ENCODE results near the gene BCAS1.
A peak's percentile ranks its signal among the peaks of the same experiment; 100 is the strongest.
"Not testable (repeated sequence)": the region's sequence is repeated elsewhere in the genome, so short reads cannot be mapped to it uniquely, and the experiment has no call there.

Gene BCAS1

GRCh38 chr20:53934421-53935343 lies 135.7 kb downstream of the BCAS1 start:
- H3K27ac ChIP-seq (ENCODE audit: low read length), result no peak overlapping the region
- H3K79me2 ChIP-seq (ENCODE audit: low read length), result no peaks in the 10 kb centered on the region
- H4K20me1 ChIP-seq (ENCODE audit: insufficient read depth, low read length), result no peaks in the 10 kb centered on the region
- H3K27me3 ChIP-seq (ENCODE audit: low read depth, low read length), result peaks cover 31% of the 10 kb centered on the region
- peaks cover 36% of the 10 kb centered on the region for H3K4me1 ChIP-seq (ENCODE audit: low read length)
- H3K4me3 ChIP-seq (ENCODE audit: low read length), result no peak overlapping the region
- peak overlapping the region; percentile 4; the same call in 1 of the 2 replicates for H3K9ac ChIP-seq (ENCODE audit: low read length)
- TF ChIP-seq, protein P1, sequence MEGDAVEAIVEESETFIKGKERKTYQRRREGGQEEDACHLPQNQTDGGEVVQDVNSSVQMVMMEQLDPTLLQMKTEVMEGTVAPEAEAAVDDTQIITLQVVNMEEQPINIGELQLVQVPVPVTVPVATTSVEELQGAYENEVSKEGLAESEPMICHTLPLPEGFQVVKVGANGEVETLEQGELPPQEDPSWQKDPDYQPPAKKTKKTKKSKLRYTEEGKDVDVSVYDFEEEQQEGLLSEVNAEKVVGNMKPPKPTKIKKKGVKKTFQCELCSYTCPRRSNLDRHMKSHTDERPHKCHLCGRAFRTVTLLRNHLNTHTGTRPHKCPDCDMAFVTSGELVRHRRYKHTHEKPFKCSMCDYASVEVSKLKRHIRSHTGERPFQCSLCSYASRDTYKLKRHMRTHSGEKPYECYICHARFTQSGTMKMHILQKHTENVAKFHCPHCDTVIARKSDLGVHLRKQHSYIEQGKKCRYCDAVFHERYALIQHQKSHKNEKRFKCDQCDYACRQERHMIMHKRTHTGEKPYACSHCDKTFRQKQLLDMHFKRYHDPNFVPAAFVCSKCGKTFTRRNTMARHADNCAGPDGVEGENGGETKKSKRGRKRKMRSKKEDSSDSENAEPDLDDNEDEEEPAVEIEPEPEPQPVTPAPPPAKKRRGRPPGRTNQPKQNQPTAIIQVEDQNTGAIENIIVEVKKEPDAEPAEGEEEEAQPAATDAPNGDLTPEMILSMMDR (IDR thresholded peaks at IDR 0.05; ENCODE audit: low read depth, low read length), result 0 out of 2 replicates have a peak, but pooled peaks have one; percentile 6
- TF ChIP-seq EZH2phosphoT487 (IDR thresholded peaks at IDR 0.05; ENCODE audit: low read depth), result no peak
- no peaks in the 10 kb centered on the region for H3K9me3 ChIP-seq (ENCODE audit: insufficient read depth, low read length)
- H2AFZ ChIP-seq (ENCODE audit: low read depth, low read length), result peak overlapping the region; percentile 24
- H3K4me2 ChIP-seq (ENCODE audit: low read length), result peak overlapping the region; percentile 34
- H3K36me3 ChIP-seq (replicated peaks; ENCODE audit: low read depth, low read length), result no peaks in the 10 kb centered on the region

- H3K79me2 ChIP-seq (ENCODE audit: low read length), result no peaks in the 10 kb centered on the region
- no peak overlapping the region for H3K4me3 ChIP-seq (ENCODE audit: low read length)
- peaks cover 36% of the 10 kb centered on the region for H3K4me1 ChIP-seq (ENCODE audit: low read length)
- no peak overlapping the region for H2AFZ ChIP-seq (ENCODE audit: low read depth, low read length)
- H3K27ac ChIP-seq (ENCODE audit: low read length), result no peak overlapping the region
- no peaks in the 10 kb centered on the region for H3K36me3 ChIP-seq (replicated peaks; ENCODE audit: low read depth, low read length)
- peaks cover 39% of the 10 kb centered on the region for H3K27me3 ChIP-seq (ENCODE audit: low read depth, low read length)
- H4K20me1 ChIP-seq (ENCODE audit: insufficient read depth, low read length), result no peaks in the 10 kb centered on the region
- H3K9ac ChIP-seq (ENCODE audit: low read length), result no peak overlapping the region
- TF ChIP-seq, protein P1 (IDR thresholded peaks at IDR 0.05; ENCODE audit: low read depth, low read length), result no peak
- no peak for TF ChIP-seq EZH2phosphoT487 (IDR thresholded peaks at IDR 0.05; ENCODE audit: low read depth)
- H3K4me2 ChIP-seq (ENCODE audit: low read length), result no peak overlapping the region
- H3K9me3 ChIP-seq (ENCODE audit: insufficient read depth, low read length), result no peaks in the 10 kb centered on the region
Observed at GRCh38 chr20:53933232-53933846, 137.1 kb downstream of the BCAS1 start.

DNA sequence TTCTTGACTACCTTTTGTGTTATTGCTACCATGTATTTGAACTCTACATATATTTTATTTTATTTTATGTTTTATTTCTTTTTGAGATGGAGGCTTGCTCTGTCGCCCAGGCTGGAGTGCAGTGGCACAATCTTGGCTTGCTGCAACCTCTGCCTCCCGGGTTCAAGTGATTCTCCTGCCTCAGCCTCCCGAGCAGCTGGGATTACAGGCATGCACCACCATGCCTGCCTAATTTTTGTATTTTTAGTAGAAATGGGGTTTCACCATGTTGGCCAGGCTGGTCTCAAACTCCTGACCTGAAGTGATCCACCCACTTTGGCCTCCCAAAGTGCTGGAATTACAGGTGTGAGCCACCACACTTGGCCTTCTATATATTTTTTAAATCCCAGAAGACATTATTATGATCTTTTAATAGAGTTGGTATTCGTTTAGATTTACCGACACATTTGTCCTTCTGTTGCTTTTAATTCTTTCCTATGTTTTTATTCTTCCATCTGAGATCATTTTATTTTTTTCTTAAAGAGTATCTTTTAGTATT lies 137.7 kb downstream of the BCAS1 start:
- not testable (repeated sequence) for H3K9me3 ChIP-seq (ENCODE audit: insufficient read depth, low read length); H3K27ac ChIP-seq (ENCODE audit: low read length); H3K4me3 ChIP-seq (ENCODE audit: low read length); H4K20me1 ChIP-seq (ENCODE audit: insufficient read depth, low read length); H3K4me2 ChIP-seq (ENCODE audit: low read length); H3K79me2 ChIP-seq (ENCODE audit: low read length); H2AFZ ChIP-seq (ENCODE audit: low read depth, low read length); H3K36me3 ChIP-seq (replicated peaks; ENCODE audit: low read depth, low read length); H3K9ac ChIP-seq (ENCODE audit: low read length)
- Histone ChIP-seq H3K4me1 (ENCODE audit: low read length) (peaks cover 38% of the 10 kb centered on the region), H3K27me3 (ENCODE audit: low read depth, low read length) (peaks cover 42% of the 10 kb centered on the region)

DNA sequence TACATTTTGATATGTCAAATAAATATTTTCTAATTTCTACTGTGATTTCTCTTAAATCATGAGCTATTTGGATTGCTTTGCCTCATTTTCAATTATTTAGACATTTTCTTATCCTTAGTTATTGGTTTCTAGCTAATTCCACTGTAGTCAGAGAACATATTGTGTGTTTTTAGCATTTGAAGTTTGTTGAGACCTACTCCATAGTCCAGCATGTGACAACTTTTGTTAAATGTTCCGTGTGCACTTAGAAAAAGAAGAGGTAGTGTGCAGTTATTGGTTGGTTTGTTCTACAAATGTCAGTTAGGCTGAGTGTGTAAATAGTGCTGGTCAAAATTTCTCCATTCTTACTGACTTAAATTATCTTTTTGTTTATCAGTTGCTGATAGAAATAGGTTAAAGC lies 138.8 kb downstream of the BCAS1 start:
- Histone ChIP-seq H3K27me3 (ENCODE audit: low read depth, low read length) (peaks cover 40% of the 10 kb centered on the region), H2AFZ (ENCODE audit: low read depth, low read length) (no peak overlapping the region), H3K4me3 (ENCODE audit: low read length) (no peak overlapping the region), H3K4me1 (ENCODE audit: low read length) (peaks cover 49% of the 10 kb centered on the region), H4K20me1 (ENCODE audit: insufficient read depth, low read length) (no peaks in the 10 kb centered on the region), H3K4me2 (ENCODE audit: low read length) (no peak overlapping the region), H3K9ac (ENCODE audit: low read length) (no peak overlapping the region), H3K27ac (ENCODE audit: low read length) (no peak overlapping the region), H3K9me3 (ENCODE audit: insufficient read depth, low read length) (no peaks in the 10 kb centered on the region), H3K79me2 (ENCODE audit: low read length) (no peaks in the 10 kb centered on the region), H3K36me3 (replicated peaks; ENCODE audit: low read depth, low read length) (no peaks in the 10 kb centered on the region)
- TF ChIP-seq, protein P1 (IDR thresholded peaks at IDR 0.05; ENCODE audit: low read depth, low read length), result no peak
- no peak for TF ChIP-seq EZH2phosphoT487 (IDR thresholded peaks at IDR 0.05; ENCODE audit: low read depth)

Measured in OCI-LY3 (cell line).